HG03521 (cell line): ENCODE results near the gene TFEC.
"Not testable (repeated sequence)": the region's sequence is repeated elsewhere in the genome, so short reads cannot be mapped to it uniquely, and the experiment has no call there.

Experiments used
- ATAC-seq: cut with Tn5 transposase; IDR thresholded peaks from one replicate; pipeline ENCODE4 v1.9.1; 2021; ENCODE audit warnings: mild to moderate bottlenecking, moderate library complexity; ENCODE audit not compliant: unreplicated experiment

The TFEC gene

GRCh38 chr7:115932880-115933279 is 97.7 kb downstream of the TFEC start:
- ATAC-seq: no peak

- not testable (repeated sequence) for ATAC-seq
These were observed 100.4 kb downstream of the TFEC start for GRCh38 chr7:115930184-115930583.

- ATAC-seq: not testable (repeated sequence)
These were observed 100.8 kb downstream of the TFEC start for GRCh38 chr7:115929736-115930135.

GRCh38 chr7:115924411-115924810 is 106.2 kb downstream of the TFEC start:
- ATAC-seq: no peak

GRCh38 chr7:115920367-115920766 is 110.2 kb downstream of the TFEC start:
- ATAC-seq: no peak

GRCh38 chr7:115914951-115915350 is 115.6 kb downstream of the TFEC start:
- ATAC-seq: no peak

GRCh38 chr7:115911465-115911864 is 119.1 kb downstream of the TFEC start:
- ATAC-seq: no peak

GRCh38 chr7:115910541-115911164 is 119.9 kb downstream of the TFEC start:
- ATAC-seq: no peak

GRCh38 chr7:115906731-115907130 is 123.8 kb downstream of the TFEC start:
- ATAC-seq: no peak

GRCh38 chr7:115889669-115889984 is 140.9 kb downstream of the TFEC start:
- ATAC-seq: no peak

GRCh38 chr7:115888981-115889668 is 141.4 kb downstream of the TFEC start:
- no peak for ATAC-seq

- ATAC-seq: no peak
These were observed 145.0 kb downstream of the TFEC start for GRCh38 chr7:115885550-115885949.
